ENCODE results near the gene LAMTOR2. TPM values are rescaled to one million over a fixed set of nuclear protein-coding genes. Genes with fewer than 3 reads are reported as not detected.

The LAMTOR2 gene
- polyA plus RNA-seq, 1 donor from 2014 or later, result 81.3 TPM

Other genes with a start within 250 kb of the LAMTOR2 start
- 24.8 and 30.2 TPM in 2 replicates for gene GON4L, start 197.6 kb upstream of the LAMTOR2 start, polyA plus RNA-seq
- gene SYT11, start 195.2 kb upstream of the LAMTOR2 start, polyA plus RNA-seq, result 122 and 127 TPM in 2 replicates
- gene RIT1, start 143.4 kb upstream of the LAMTOR2 start, polyA plus RNA-seq, result 78.1 and 83.5 TPM in 2 replicates
- gene KHDC4, start 120.4 kb upstream of the LAMTOR2 start, polyA plus RNA-seq, result 84.8 and 97.1 TPM in 2 replicates
- not detected in 2 replicates for gene RXFP4, start 113.1 kb upstream of the LAMTOR2 start, polyA plus RNA-seq
- 45.1 and 59.6 TPM in 2 replicates for gene ARHGEF2, start 76.2 kb upstream of the LAMTOR2 start, polyA plus RNA-seq
- gene SSR2, start 33.8 kb upstream of the LAMTOR2 start, polyA plus RNA-seq, result 440 and 473 TPM in 2 replicates
- gene UBQLN4, start 984 bp upstream of the LAMTOR2 start, polyA plus RNA-seq, result 34.9 and 39.3 TPM in 2 replicates
- gene RAB25, start 6.4 kb downstream of the LAMTOR2 start, polyA plus RNA-seq, result 1.3 TPM in 1 of 2 replicates, not detected in the other
- gene MEX3A, start 27.7 kb downstream of the LAMTOR2 start, polyA plus RNA-seq, result 39.8 and 44.4 TPM in 2 replicates
- 90.7 and 103 TPM in 2 replicates for gene LMNA, start 59.9 kb downstream of the LAMTOR2 start, polyA plus RNA-seq
- gene SEMA4A, start 98.8 kb downstream of the LAMTOR2 start, polyA plus RNA-seq, result 17.1 and 38.4 TPM in 2 replicates
- gene SLC25A44, start 139.3 kb downstream of the LAMTOR2 start, polyA plus RNA-seq, result 13.7 and 16.2 TPM in 2 replicates
- gene PMF1, start 158.2 kb downstream of the LAMTOR2 start, polyA plus RNA-seq, result 97.0 and 98.7 TPM in 2 replicates
- gene BGLAP, start 187.4 kb downstream of the LAMTOR2 start, polyA plus RNA-seq, result 1.9 and 2.5 TPM in 2 replicates
- 16.8 and 27.3 TPM in 2 replicates for gene PAQR6, start 193.3 kb downstream of the LAMTOR2 start, polyA plus RNA-seq
- 57.3 and 84.4 TPM in 2 replicates for gene SMG5, start 228.0 kb downstream of the LAMTOR2 start, polyA plus RNA-seq
- 5.9 and 6.8 TPM in 2 replicates for gene TMEM79, start 229.5 kb downstream of the LAMTOR2 start, polyA plus RNA-seq
- gene GLMP, start 240.9 kb downstream of the LAMTOR2 start, polyA plus RNA-seq, result 3.3 and 4.1 TPM in 2 replicates
- 1.4 and 1.8 TPM in 2 replicates for gene VHLL, start 244.5 kb downstream of the LAMTOR2 start, polyA plus RNA-seq